Endothelial cell of umbilical vein (primary cell): ENCODE data around the gene MT1HL1. TPM values are rescaled to one million over a fixed set of nuclear protein-coding genes. Genes with fewer than 3 reads are reported as not detected.

ENCODE experiments used
- BruUV-seq: library from RNA; stranded (reverse); fragments of 400-500 nt; replicated peaks from 2 replicates; lab custom pipeline; 2021; lab: Mats Ljungman, UMichigan
- CTCF ChIA-PET: fragments of 300-600, 350-600 bp; sonication (Branson Sonifier 250); formaldehyde crosslinking; loops from one replicate; lab custom pipeline; 2021; ENCODE audit warnings: antibody characterized with exemption, inconsistent platforms; lab: Charles Lee
- POLR2A ChIA-PET: fragments of 300-600, 350-600 bp; sonication (Branson Sonifier 250); formaldehyde crosslinking; loops from one replicate; lab custom pipeline; 2021; ENCODE audit warnings: antibody characterized with exemption, inconsistent platforms; lab: Charles Lee
- DNase-seq: peaks from one replicate; pipeline ENCODE4 v3.0.0-alpha.2; 2011; ENCODE audit warnings: low read depth, low spot score
- FAIRE-seq: peaks from 2 replicates; lab custom pipeline; 2011; peaks lifted over from hg19 to GRCh38; lab: Jason Lieb, UNC
- H2AFZ ChIP-seq: 2 replicates; pipeline ENCODE4 v1.6.0; 2012; ENCODE audit warnings: low read depth, low read length, control low read depth, inconsistent platforms
- H3K27ac ChIP-seq: 2 replicates; pipeline ENCODE4 v1.5.1; 2011; ENCODE audit warnings: low read depth, mild to moderate bottlenecking, control low read depth, low read length, moderate library complexity; ENCODE audit not compliant: insufficient read depth
- H3K27me3 ChIP-seq, 2 experiments: 2 replicates each; pipeline versions ENCODE4 v1.6.0 to v1.6.1; 2011; ENCODE audit warnings: low read length in 2 of 2, mixed read lengths in 1 of 2; ENCODE audit not compliant: control insufficient read depth in 2 of 2, insufficient read depth in 2 of 2
- H3K36me3 ChIP-seq, 2 experiments: 2 replicates in 1 of 2; 3 replicates in 1 of 2; pipeline ENCODE4 v1.5.1; 2011; ENCODE audit warnings: low read length in 2 of 2, mild to moderate bottlenecking in 1 of 2, moderate library complexity in 1 of 2; ENCODE audit not compliant: control insufficient read depth in 2 of 2, insufficient read depth in 2 of 2; ENCODE audit errors: extremely low read depth in 1 of 2
- H3K4me1 ChIP-seq: 3 replicates; pipeline ENCODE4 v1.5.1; 2011; ENCODE audit warnings: mild to moderate bottlenecking, low read length; ENCODE audit not compliant: control insufficient read depth, insufficient read depth; ENCODE audit errors: extremely low read depth
- H3K4me2 ChIP-seq: 2 replicates; pipeline ENCODE4 v1.6.1; 2011; ENCODE audit warnings: low read length, control low read depth, mixed read lengths; ENCODE audit not compliant: insufficient read depth
- H3K4me3 ChIP-seq, 3 experiments: fragments of 200-600 bp in 1 of 3; sonication (generic), shearing (Covaris generic) in 1 of 3; replicated peaks in 1 of 3; 2 replicates each; pipeline ENCODE4 v1.5.1; 2011 to 2016; ENCODE audit warnings: control low read depth in 3 of 3, low read length in 3 of 3, mild to moderate bottlenecking in 2 of 3, inconsistent platforms in 1 of 3, low read depth in 1 of 3, moderate library complexity in 1 of 3; ENCODE audit not compliant: insufficient read depth in 1 of 3
- H3K79me2 ChIP-seq: 2 replicates; pipeline ENCODE4 v1.6.0; 2012; ENCODE audit warnings: low read length, inconsistent platforms; ENCODE audit not compliant: control insufficient read depth, insufficient read depth
- H3K9ac ChIP-seq: replicated peaks from 2 replicates; pipeline ENCODE3; 2011; ENCODE audit warnings: low read length, control low read depth; ENCODE audit not compliant: insufficient read depth; ENCODE audit errors: extremely low read depth
- H3K9me1 ChIP-seq: replicated peaks from 3 replicates; pipeline ENCODE4 v1.6.0; 2011; ENCODE audit warnings: mild to moderate bottlenecking, low read length; ENCODE audit not compliant: control insufficient read depth, insufficient read depth; ENCODE audit errors: extremely low read depth
- H3K9me3 ChIP-seq: replicated peaks from 2 replicates; pipeline ENCODE4 v1.5.1; 2012; ENCODE audit warnings: low read length, inconsistent platforms; ENCODE audit not compliant: control insufficient read depth, insufficient read depth
- H4K20me1 ChIP-seq: replicated peaks from 2 replicates; pipeline ENCODE3; 2011; ENCODE audit warnings: mild to moderate bottlenecking, low read length; ENCODE audit not compliant: control insufficient read depth, insufficient read depth; ENCODE audit errors: extremely low read depth
- EZH2 ChIP-seq: IDR thresholded peaks from 2 replicates; pipeline ENCODE4 v1.6.1; 2012; ENCODE audit warnings: borderline replicate concordance, low read depth, mild to moderate bottlenecking, moderate library complexity, low read length, inconsistent platforms; ENCODE audit not compliant: severe bottlenecking
- FOS ChIP-seq: IDR thresholded peaks from 2 replicates; pipeline ENCODE4 v1.6.1; 2011; ENCODE audit warnings: mild to moderate bottlenecking, low read length, moderate library complexity, borderline replicate concordance; ENCODE audit not compliant: insufficient read depth
- GATA2 ChIP-seq: IDR thresholded peaks from 2 replicates; pipeline ENCODE4 v1.7.0; 2011; ENCODE audit warnings: low read depth, mild to moderate bottlenecking, moderate library complexity, mixed read lengths, low read length; ENCODE audit not compliant: insufficient read length, insufficient read depth
- MYC ChIP-seq: IDR thresholded peaks from one replicate; pipeline ENCODE4 v1.6.1; 2011; ENCODE audit warnings: mild to moderate bottlenecking, low read depth, low read length
- POLR2A ChIP-seq: IDR thresholded peaks from 2 replicates; pipeline ENCODE4 v1.6.1; 2012; ENCODE audit warnings: low read depth, mild to moderate bottlenecking, control low read depth, low read length
- POLR2AphosphoS5 ChIP-seq: IDR thresholded peaks from 2 replicates; pipeline ENCODE4 v1.6.1; 2012; ENCODE audit warnings: low read depth, mild to moderate bottlenecking, control low read depth, low read length, moderate library complexity; ENCODE audit not compliant: insufficient read depth
- dilution Hi-C: fragments of 300-500 bp; cut with MboI; formaldehyde crosslinking; loops from one replicate; pipeline ENCODE4 v1.15.0; 2019; ENCODE audit warnings: low sequenced_read_pairs; ENCODE audit not compliant: extremely low pct_ligation_motif_present
- intact Hi-C: fragments of 100-400 bp; cut with micrococcal nuclease; formaldehyde crosslinking; loops from one replicate; pipeline ENCODE4 v1.10.0; 2022
- polyA plus RNA-seq, 4 experiments: library from polyadenylated mRNA; depleted of rRNA in 3 of 4; stranded (reverse) in 3 of 4; unstranded in 1 of 4; fragments of >200 nt; gene quantifications; 2 replicates each; pipeline versions ENCODE4 v1.2.1 to v1.2.3, GENCODE V29; 2011 to 2012; ENCODE audit warnings: missing spikeins in 1 of 4
- total RNA-seq: library from RNA; stranded (reverse); gene quantifications from 2 replicates; pipeline ENCODE4 v1.2.3, GENCODE V29; 2021
- TF ChIP-seq, protein P1 (sequence below): IDR thresholded peaks from 2 replicates; pipeline ENCODE4 v1.6.1; 2011; ENCODE audit not compliant: insufficient read depth, insufficient read length
- TF ChIP-seq, protein P2 (sequence below), 2 donors: IDR thresholded peaks; 1 replicate in 1 of 2; 2 replicates in 1 of 2; pipeline ENCODE4 v1.5.1; 2011; ENCODE audit warnings: low read length in 2 of 2, mild to moderate bottlenecking in 2 of 2, moderate library complexity in 2 of 2, control low read depth in 1 of 2, inconsistent platforms in 1 of 2, low read depth in 1 of 2; ENCODE audit not compliant: insufficient read depth in 1 of 2; ENCODE audit errors: extremely low read depth in 1 of 2

MT1HL1 gene
- total and polyA plus RNA-seq, 2 donors (not counting 3 experiments of a cell fraction or from before 2014, with no cell fraction given): not detected

DNA sequence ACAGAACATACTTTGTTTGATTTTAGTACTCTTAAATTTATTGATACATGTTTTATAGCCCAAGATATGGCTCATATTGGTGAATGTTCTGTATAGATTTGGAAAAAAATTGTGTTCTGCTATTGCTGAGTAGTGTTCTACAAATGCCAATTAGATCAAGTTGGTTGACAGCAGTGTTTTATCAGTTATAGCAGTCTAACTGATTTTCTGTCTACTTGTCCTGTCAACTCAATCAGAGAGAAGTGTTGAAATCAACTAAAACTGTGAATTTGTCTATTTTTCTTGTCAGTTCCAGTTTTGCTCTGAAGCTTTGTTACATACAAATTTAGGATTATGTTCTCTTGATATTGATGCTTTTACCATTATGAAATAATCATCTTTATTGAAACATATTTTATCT is 14.7 kb upstream of the MT1HL1 start:
- CTCF ChIA-PET: no interaction called here

More for the DNA sequence above, 14.7 kb upstream of the MT1HL1 start:
- Histone ChIP-seq H3K27ac (no peak overlapping the region), H3K9ac (no peak overlapping the region), H3K9me1 (no peaks in the 10 kb centered on the region), H3K27me3 (no peaks in the 10 kb centered on the region), H3K79me2 (no peaks in the 10 kb centered on the region), H3K4me3 (no peak overlapping the region), H4K20me1 (no peaks in the 10 kb centered on the region), H3K36me3 (no peaks in the 10 kb centered on the region), H2AFZ (no peak overlapping the region), H3K9me3 (no peaks in the 10 kb centered on the region), H3K4me1 (no peaks in the 10 kb centered on the region), H3K4me2 (no peak overlapping the region)
- DNase-seq (no peak), FAIRE-seq (no peak)
- POLR2A ChIA-PET: no interaction called here
- dilution Hi-C loops: no loop called here
- TF ChIP-seq EZH2: no peak
- TF ChIP-seq, protein P1, sequence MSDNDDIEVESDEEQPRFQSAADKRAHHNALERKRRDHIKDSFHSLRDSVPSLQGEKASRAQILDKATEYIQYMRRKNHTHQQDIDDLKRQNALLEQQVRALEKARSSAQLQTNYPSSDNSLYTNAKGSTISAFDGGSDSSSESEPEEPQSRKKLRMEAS: no peak
- no peak for TF ChIP-seq POLR2A
- TF ChIP-seq GATA2: no peak
- TF ChIP-seq, protein P2, sequence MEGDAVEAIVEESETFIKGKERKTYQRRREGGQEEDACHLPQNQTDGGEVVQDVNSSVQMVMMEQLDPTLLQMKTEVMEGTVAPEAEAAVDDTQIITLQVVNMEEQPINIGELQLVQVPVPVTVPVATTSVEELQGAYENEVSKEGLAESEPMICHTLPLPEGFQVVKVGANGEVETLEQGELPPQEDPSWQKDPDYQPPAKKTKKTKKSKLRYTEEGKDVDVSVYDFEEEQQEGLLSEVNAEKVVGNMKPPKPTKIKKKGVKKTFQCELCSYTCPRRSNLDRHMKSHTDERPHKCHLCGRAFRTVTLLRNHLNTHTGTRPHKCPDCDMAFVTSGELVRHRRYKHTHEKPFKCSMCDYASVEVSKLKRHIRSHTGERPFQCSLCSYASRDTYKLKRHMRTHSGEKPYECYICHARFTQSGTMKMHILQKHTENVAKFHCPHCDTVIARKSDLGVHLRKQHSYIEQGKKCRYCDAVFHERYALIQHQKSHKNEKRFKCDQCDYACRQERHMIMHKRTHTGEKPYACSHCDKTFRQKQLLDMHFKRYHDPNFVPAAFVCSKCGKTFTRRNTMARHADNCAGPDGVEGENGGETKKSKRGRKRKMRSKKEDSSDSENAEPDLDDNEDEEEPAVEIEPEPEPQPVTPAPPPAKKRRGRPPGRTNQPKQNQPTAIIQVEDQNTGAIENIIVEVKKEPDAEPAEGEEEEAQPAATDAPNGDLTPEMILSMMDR (IDR thresholded peaks at IDR 0.05; ENCODE audit: extremely low read depth in 1 of 2, insufficient read depth in 1 of 2, low read depth in 1 of 2, low read length in 2 of 2): no peak
- no peak for TF ChIP-seq POLR2AphosphoS5
- TF ChIP-seq FOS: no peak
- TF ChIP-seq MYC: no peak
- BruUV-seq: no TSS peak
- intact Hi-C loops: no loop called here
